Parathyroid adenoma (tissue), 2 donors: ENCODE measurements around the gene PCNP.
"Not testable (repeated sequence)": the region's sequence is repeated elsewhere in the genome, so short reads cannot be mapped to it uniquely, and the experiment has no call there.

ENCODE experiments used
- H2AFZ ChIP-seq: fragments of 300-600 bp; sonication (generic); one replicate; pipeline ENCODE4 v1.7.0; 2017; ENCODE audit warnings: antibody characterized with exemption, mild to moderate bottlenecking
- H3K27ac ChIP-seq: fragments of 300-600 bp; sonication (generic); one replicate; pipeline ENCODE4 v1.7.0; 2017
- H3K27me3 ChIP-seq: fragments of 300-600 bp; sonication (generic); one replicate; pipeline ENCODE4 v1.7.0; 2017; ENCODE audit warnings: low read length; ENCODE audit not compliant: control insufficient read depth, insufficient read depth
- H3K36me3 ChIP-seq: fragments of 300-600 bp; sonication (generic); one replicate; pipeline ENCODE4 v1.7.0; 2017; ENCODE audit warnings: low read length; ENCODE audit not compliant: control insufficient read depth, insufficient read depth
- H3K4me1 ChIP-seq: fragments of 300-600 bp; sonication (generic); one replicate; pipeline ENCODE4 v1.7.0; 2017; ENCODE audit warnings: control low read depth
- H3K4me2 ChIP-seq: fragments of 300-600 bp; sonication (generic); one replicate; pipeline ENCODE4 v1.7.0; 2017; ENCODE audit warnings: low read length
- H3K4me3 ChIP-seq: fragments of 300-600 bp; sonication (generic); one replicate; pipeline ENCODE4 v1.7.0; 2017; ENCODE audit warnings: low read depth, low read length
- H3K79me2 ChIP-seq: fragments of 300-600 bp; sonication (generic); one replicate; pipeline ENCODE4 v1.7.0; 2017; ENCODE audit warnings: control low read depth
- H3K9ac ChIP-seq: fragments of 300-600 bp; sonication (generic); one replicate; pipeline ENCODE4 v1.7.0; 2017; ENCODE audit warnings: mild to moderate bottlenecking
- H3K9me3 ChIP-seq: fragments of 300-600 bp; sonication (generic); one replicate; pipeline ENCODE4 v1.7.0; 2017; ENCODE audit warnings: low read length; ENCODE audit not compliant: control insufficient read depth
- TF ChIP-seq, protein P1 (sequence below): fragments of 300-600 bp; sonication (generic); IDR thresholded peaks from one replicate; pipeline ENCODE4 v1.7.0; 2017; ENCODE audit warnings: antibody characterized with exemption, mild to moderate bottlenecking
- donor health status: primary hyperparathyroidism.

PCNP gene

DNA sequence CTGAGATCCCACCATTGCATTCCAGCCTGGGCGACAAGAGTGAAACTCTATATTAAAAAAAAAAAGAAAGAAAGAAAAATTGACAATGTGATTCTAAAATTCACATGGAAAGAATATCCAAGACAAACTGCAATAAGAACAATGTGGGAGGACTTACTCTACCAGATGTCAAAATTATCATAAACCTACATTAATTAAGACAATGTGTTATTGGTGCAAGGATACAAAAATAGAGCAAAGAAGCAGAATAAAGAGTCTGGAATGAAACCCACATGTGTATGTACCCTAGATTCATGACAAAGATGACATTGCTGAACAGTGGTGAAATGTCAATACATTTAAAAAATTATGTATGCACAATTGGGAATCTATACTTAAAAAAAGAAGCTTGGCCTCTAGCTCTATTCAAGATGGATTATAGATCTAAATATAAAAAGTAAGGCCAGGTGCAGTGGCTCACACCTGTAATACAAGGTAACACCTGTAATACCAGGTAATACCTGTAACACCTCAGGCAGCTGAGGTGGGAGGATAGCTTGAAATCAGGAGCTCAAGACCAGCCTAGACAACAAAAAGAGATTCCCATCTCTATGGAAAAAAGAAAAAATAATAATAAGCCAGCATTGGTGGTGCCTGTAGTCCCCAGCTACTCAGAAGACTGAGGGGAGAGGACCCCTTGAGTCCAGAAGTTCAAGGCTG, 57.3 kb downstream of the PCNP start:
- TF ChIP-seq, protein P1, sequence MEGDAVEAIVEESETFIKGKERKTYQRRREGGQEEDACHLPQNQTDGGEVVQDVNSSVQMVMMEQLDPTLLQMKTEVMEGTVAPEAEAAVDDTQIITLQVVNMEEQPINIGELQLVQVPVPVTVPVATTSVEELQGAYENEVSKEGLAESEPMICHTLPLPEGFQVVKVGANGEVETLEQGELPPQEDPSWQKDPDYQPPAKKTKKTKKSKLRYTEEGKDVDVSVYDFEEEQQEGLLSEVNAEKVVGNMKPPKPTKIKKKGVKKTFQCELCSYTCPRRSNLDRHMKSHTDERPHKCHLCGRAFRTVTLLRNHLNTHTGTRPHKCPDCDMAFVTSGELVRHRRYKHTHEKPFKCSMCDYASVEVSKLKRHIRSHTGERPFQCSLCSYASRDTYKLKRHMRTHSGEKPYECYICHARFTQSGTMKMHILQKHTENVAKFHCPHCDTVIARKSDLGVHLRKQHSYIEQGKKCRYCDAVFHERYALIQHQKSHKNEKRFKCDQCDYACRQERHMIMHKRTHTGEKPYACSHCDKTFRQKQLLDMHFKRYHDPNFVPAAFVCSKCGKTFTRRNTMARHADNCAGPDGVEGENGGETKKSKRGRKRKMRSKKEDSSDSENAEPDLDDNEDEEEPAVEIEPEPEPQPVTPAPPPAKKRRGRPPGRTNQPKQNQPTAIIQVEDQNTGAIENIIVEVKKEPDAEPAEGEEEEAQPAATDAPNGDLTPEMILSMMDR, result no peak
- Histone ChIP-seq H3K36me3 (no peaks in the 10 kb centered on the region), H3K79me2 (no peaks in the 10 kb centered on the region), H3K4me2 (no peak overlapping the region), H2AFZ (no peak overlapping the region), H3K9ac (no peak overlapping the region), H3K27me3 (no peaks in the 10 kb centered on the region), H3K27ac (no peak overlapping the region), H3K9me3 (no peaks in the 10 kb centered on the region), H3K4me1 (no peaks in the 10 kb centered on the region), H3K4me3 (no peak overlapping the region)

DNA sequence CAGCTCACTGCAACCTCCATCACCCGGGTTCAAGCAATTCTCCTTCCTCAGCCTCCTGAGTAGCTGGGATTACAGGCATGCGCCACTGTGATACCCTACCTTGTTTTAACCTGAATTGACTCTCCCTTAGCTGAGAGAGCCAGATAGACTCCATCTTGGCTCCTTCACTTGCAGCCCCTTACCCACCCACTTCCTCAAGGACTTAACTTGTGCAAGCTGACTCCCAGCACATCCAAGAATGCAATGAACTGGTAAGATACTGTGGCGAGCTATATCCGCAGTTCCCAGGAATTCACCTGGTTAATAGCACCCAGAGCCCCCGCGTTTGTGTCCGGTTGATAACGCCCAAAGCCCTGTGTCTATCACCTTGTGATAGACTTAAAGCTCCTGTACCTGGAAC, 58.0 kb downstream of the PCNP start:
- H3K36me3 ChIP-seq, H3K27me3 ChIP-seq, H3K9ac ChIP-seq, H3K9me3 ChIP-seq, H3K79me2 ChIP-seq, H3K4me1 ChIP-seq, H3K4me3 ChIP-seq, H3K27ac ChIP-seq, H3K4me2 ChIP-seq, H2AFZ ChIP-seq: not testable (repeated sequence)

DNA sequence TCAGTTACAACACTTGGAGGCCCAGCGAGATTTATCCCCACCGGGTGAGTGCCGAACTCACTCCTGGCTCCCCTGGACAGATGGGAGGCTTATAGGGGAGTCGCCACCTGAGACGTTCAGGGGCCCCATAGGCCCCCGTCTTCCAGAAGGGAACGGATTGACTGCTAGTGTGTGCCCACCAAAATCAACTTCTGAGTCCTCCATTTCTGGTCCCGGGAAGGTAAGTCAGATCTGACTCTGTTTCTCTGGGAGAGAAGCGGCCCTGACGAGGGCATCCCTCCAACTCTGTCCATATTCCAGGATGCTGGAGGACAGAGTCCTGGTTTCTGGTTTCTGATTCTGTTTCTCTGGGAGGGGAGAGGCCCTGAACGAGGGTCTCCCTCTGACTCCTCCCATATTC, 58.6 kb downstream of the PCNP start:
- TF ChIP-seq, protein P1, result no peak
- Histone ChIP-seq H2AFZ (no peak overlapping the region), H3K79me2 (no peaks in the 10 kb centered on the region), H3K4me3 (no peak overlapping the region), H3K27ac (no peak overlapping the region), H3K27me3 (no peaks in the 10 kb centered on the region), H3K9me3 (no peaks in the 10 kb centered on the region), H3K9ac (no peak overlapping the region), H3K36me3 (no peaks in the 10 kb centered on the region), H3K4me2 (no peak overlapping the region), H3K4me1 (no peaks in the 10 kb centered on the region)

DNA sequence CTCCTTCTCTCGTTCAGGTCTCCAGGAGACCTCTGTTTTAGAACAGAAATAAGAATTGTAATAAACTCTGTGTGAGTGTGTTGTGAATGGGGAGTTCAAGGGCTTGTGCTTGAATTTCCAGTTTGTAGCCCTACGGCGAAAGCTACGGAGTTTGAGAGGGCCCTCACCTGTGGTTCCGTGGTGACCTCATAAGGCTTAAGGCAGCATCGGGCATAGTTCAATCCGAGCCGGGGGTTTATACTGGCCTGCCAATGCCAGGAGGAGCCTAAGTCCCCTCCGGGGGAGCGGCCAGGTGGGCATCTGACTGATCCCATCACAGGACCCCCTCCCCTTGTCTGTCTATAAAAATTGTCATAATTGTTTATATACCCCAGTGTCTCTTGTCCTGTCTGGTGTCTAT, 59.2 kb downstream of the PCNP start:
- Histone ChIP-seq H3K9ac (no peak overlapping the region), H2AFZ (no peak overlapping the region), H3K9me3 (no peaks in the 10 kb centered on the region), H3K27ac (no peak overlapping the region), H3K4me1 (no peaks in the 10 kb centered on the region), H3K36me3 (no peaks in the 10 kb centered on the region), H3K4me3 (no peak overlapping the region), H3K79me2 (no peaks in the 10 kb centered on the region), H3K27me3 (no peaks in the 10 kb centered on the region), H3K4me2 (no peak overlapping the region)
- TF ChIP-seq, protein P1, result no peak

DNA sequence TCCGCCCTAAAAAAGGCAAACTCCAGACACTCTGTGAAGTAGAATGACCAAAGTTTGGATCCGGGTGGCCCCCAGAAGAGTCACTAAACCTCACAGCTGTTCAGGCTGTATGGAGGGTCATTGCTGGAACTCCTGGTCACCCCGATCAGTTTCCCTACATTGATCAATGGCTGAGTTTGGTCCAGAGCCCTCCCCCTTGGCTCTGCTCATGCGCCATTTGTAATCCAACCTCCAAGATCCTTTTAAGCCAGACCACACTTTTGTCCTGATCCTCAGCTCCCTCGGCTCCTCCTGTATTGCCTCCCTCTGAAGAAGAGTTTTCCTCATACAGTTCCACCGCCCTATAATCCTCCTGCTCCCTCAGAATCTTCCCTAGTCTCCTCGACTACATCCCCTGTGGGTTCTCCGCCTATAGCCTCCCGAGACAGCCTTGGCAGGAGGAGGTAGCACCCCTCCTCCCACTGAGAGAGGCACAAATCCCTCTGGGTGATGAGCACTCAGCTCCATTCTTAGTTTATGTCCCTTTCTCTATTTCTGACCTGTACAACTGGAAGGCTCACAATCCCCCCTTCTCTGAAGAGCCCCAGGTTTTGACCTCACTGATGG, 60.7 kb downstream of the PCNP start:
- Histone ChIP-seq H3K9me3 (no peaks in the 10 kb centered on the region), H3K27me3 (no peaks in the 10 kb centered on the region), H3K4me1 (no peaks in the 10 kb centered on the region), H3K36me3 (no peaks in the 10 kb centered on the region), H3K4me3 (no peak overlapping the region), H3K79me2 (no peaks in the 10 kb centered on the region), H3K4me2 (no peak overlapping the region), H2AFZ (no peak overlapping the region), H3K9ac (no peak overlapping the region), H3K27ac (no peak overlapping the region)
- TF ChIP-seq, protein P1, result no peak
